H9 (cell line): Measurements from ENCODE around the gene SH3RF2. TPM values are rescaled to one million over a fixed set of nuclear protein-coding genes. Genes with fewer than 3 reads are reported as not detected.

Experiments used
- DNase-seq: peaks from one replicate; pipeline ENCODE4 v3.0.0-alpha.2; 2017
- H2AFZ ChIP-seq: one replicate; pipeline ENCODE4 v1.6.1; 2013; ENCODE audit warnings: mild to moderate bottlenecking, low read length, control low read depth, moderate library complexity
- H2AK5ac ChIP-seq: 2 replicates; pipeline ENCODE4 v1.6.1; 2013; ENCODE audit warnings: low read length, control low read depth, mixed read lengths; ENCODE audit not compliant: insufficient read length
- H2BK120ac ChIP-seq: one replicate; pipeline ENCODE4 v1.6.1; 2013; ENCODE audit warnings: low read depth, mild to moderate bottlenecking, low read length, control low read depth, inconsistent platforms; ENCODE audit not compliant: poor library complexity, severe bottlenecking
- H2BK12ac ChIP-seq: 2 replicates; pipeline ENCODE4 v1.6.1; 2013; ENCODE audit warnings: low read length, control low read depth, mixed read lengths, low read depth; ENCODE audit not compliant: insufficient read length
- H2BK15ac ChIP-seq: 2 replicates; pipeline ENCODE4 v1.6.1; 2013; ENCODE audit warnings: low read depth, low read length, control low read depth
- H2BK20ac ChIP-seq: one replicate; pipeline ENCODE4 v1.6.1; 2013; ENCODE audit warnings: low read depth, mild to moderate bottlenecking, low read length, control low read depth, inconsistent platforms; ENCODE audit not compliant: poor library complexity, severe bottlenecking
- H2BK5ac ChIP-seq: 2 replicates; pipeline ENCODE4 v1.6.1; 2013; ENCODE audit warnings: low read length, control low read depth, mixed read lengths; ENCODE audit not compliant: insufficient read length
- H3K14ac ChIP-seq: 2 replicates; pipeline ENCODE4 v1.6.1; 2013; ENCODE audit warnings: low read length, control low read depth; ENCODE audit not compliant: insufficient read depth
- H3K18ac ChIP-seq: 2 replicates; pipeline ENCODE4 v1.6.1; 2013; ENCODE audit warnings: low read depth, mild to moderate bottlenecking, mixed read lengths, low read length, control low read depth; ENCODE audit not compliant: insufficient read length
- H3K23ac ChIP-seq: 2 replicates; pipeline ENCODE4 v1.6.1; 2013; ENCODE audit warnings: low read length, control low read depth, mixed read lengths, low read depth; ENCODE audit not compliant: insufficient read length
- H3K23me2 ChIP-seq: 2 replicates; pipeline ENCODE4 v1.6.1; 2013; ENCODE audit warnings: low read depth, mild to moderate bottlenecking, mixed read lengths, low read length, control low read depth; ENCODE audit not compliant: insufficient read length, poor library complexity, severe bottlenecking
- H3K27ac ChIP-seq: 2 replicates; pipeline ENCODE4 v1.5.1; 2013; ENCODE audit warnings: low read length, control low read depth, mixed read lengths, low read depth; ENCODE audit not compliant: insufficient read length
- H3K27me3 ChIP-seq: 2 replicates; pipeline ENCODE4 v1.6.1; 2013; ENCODE audit warnings: low read length, control low read depth, inconsistent platforms; ENCODE audit not compliant: insufficient read depth
- H3K4ac ChIP-seq: 2 replicates; pipeline ENCODE4 v1.6.1; 2013; ENCODE audit warnings: low read depth, mild to moderate bottlenecking, control low read depth, inconsistent platforms, low read length, moderate library complexity
- H3K4me1 ChIP-seq: 2 replicates; pipeline ENCODE4 v1.6.1; 2013; ENCODE audit warnings: low read length, control low read depth, inconsistent platforms; ENCODE audit not compliant: insufficient read depth
- H3K4me2 ChIP-seq: 2 replicates; pipeline ENCODE4 v1.6.1; 2013; ENCODE audit warnings: low read length, control low read depth, mixed read lengths; ENCODE audit not compliant: insufficient read length, insufficient read depth
- H3K56ac ChIP-seq: 2 replicates; pipeline ENCODE4 v1.6.1; 2013; ENCODE audit warnings: low read depth, mild to moderate bottlenecking, mixed read lengths, low read length, control low read depth; ENCODE audit not compliant: insufficient read length
- H3K79me1 ChIP-seq: 2 replicates; pipeline ENCODE4 v1.6.1; 2013; ENCODE audit warnings: low read depth, mild to moderate bottlenecking, moderate library complexity, low read length, control low read depth, inconsistent platforms; ENCODE audit not compliant: insufficient read depth, poor library complexity, severe bottlenecking
- H3K79me2 ChIP-seq: 2 replicates; pipeline ENCODE4 v1.6.1; 2013; ENCODE audit warnings: low read length, control low read depth, inconsistent platforms; ENCODE audit not compliant: insufficient read depth
- H3K9ac ChIP-seq: 2 replicates; pipeline ENCODE4 v1.6.1; 2013; ENCODE audit warnings: low read length, control low read depth, mixed read lengths; ENCODE audit not compliant: insufficient read length; ENCODE audit errors: extremely low read depth
- H3K9me3 ChIP-seq: one replicate; pipeline ENCODE4 v1.6.1; 2013; ENCODE audit warnings: low read depth, low read length, inconsistent platforms; ENCODE audit not compliant: control insufficient read depth
- H3T11ph ChIP-seq: one replicate; pipeline ENCODE4 v1.6.1; 2013; ENCODE audit warnings: mild to moderate bottlenecking, low read length, control low read depth, inconsistent platforms
- H4K20me1 ChIP-seq: one replicate; pipeline ENCODE4 v1.6.1; 2013; ENCODE audit not compliant: control insufficient read depth, insufficient read length, insufficient read depth
- H4K5ac ChIP-seq: 2 replicates; pipeline ENCODE4 v1.6.1; 2013; ENCODE audit warnings: low read depth, mild to moderate bottlenecking, mixed read lengths, low read length, control low read depth; ENCODE audit not compliant: insufficient read length
- H4K8ac ChIP-seq: replicated peaks from 2 replicates; pipeline ENCODE4 v1.6.1; 2013; ENCODE audit warnings: low read length, control low read depth, mixed read lengths, low read depth; ENCODE audit not compliant: insufficient read length
- H4K91ac ChIP-seq: 2 replicates; pipeline ENCODE4 v1.6.1; 2013; ENCODE audit warnings: low read depth, mild to moderate bottlenecking, moderate library complexity, mixed read lengths, low read length, control low read depth; ENCODE audit not compliant: insufficient read length
- H3K27ac Mint-ChIP-seq, 3 experiments: 2 replicates in 2 of 3; 3 replicates in 1 of 3; pipeline ENCODE4 v1.8.0; 2020 to 2021; ENCODE audit warnings: mixed read lengths in 3 of 3, mild to moderate bottlenecking in 1 of 3, moderate library complexity in 1 of 3
- H3K27me3 Mint-ChIP-seq: 2 replicates; pipeline ENCODE4 v1.8.0; 2021; ENCODE audit warnings: low read depth, mild to moderate bottlenecking, moderate library complexity, mixed read lengths
- H3K36me3 Mint-ChIP-seq, 3 experiments: 2 replicates in 2 of 3; 3 replicates in 1 of 3; pipeline ENCODE4 v1.8.0; 2020 to 2021; ENCODE audit warnings: low read depth in 3 of 3, mixed read lengths in 3 of 3; ENCODE audit not compliant: insufficient read depth in 1 of 3
- H3K4me1 Mint-ChIP-seq, 2 experiments: 2 replicates each; pipeline ENCODE4 v1.8.0; 2020; ENCODE audit warnings: mixed read lengths in 2 of 2
- H3K4me3 Mint-ChIP-seq, 2 experiments: 2 replicates in 1 of 2; 3 replicates in 1 of 2; pipeline ENCODE4 v1.8.0; 2020 to 2021; ENCODE audit warnings: mild to moderate bottlenecking in 2 of 2, mixed read lengths in 2 of 2, moderate library complexity in 1 of 2
- H3K9me3 Mint-ChIP-seq, 2 experiments: 2 replicates in 1 of 2; 3 replicates in 1 of 2; pipeline ENCODE4 v1.8.0; 2020; ENCODE audit warnings: mild to moderate bottlenecking in 2 of 2, mixed read lengths in 2 of 2, moderate library complexity in 1 of 2
- WGBS: extraction: QIAGEN DNeasy Blood & Tissue Kit; methylation state at CpG from one replicate; pipeline ENCODE4 v1.1.7; 2013; ENCODE audit warnings: missing lambda C conversion rate, low lambda C conversion rate, mixed read lengths; ENCODE audit not compliant: insufficient read length; ENCODE audit errors: extremely low coverage; 5-methylcytosine and 5-hydroxymethylcytosine counted together
- total RNA-seq: library from RNA; stranded (reverse); gene quantifications from 2 replicates; pipeline ENCODE4 v1.2.1, GENCODE V29; 2021
- TF ChIP-seq, protein P1 (sequence below): fragments of 200-600 bp; sonication (generic); conservative IDR thresholded peaks from 3 replicates; pipeline ENCODE4 v1.8.0; 2021; ENCODE audit warnings: antibody characterized with exemption, mild to moderate bottlenecking

SH3RF2 gene
- total RNA-seq, 1 experiment from 2014 or later = 0.66 TPM

DNA sequence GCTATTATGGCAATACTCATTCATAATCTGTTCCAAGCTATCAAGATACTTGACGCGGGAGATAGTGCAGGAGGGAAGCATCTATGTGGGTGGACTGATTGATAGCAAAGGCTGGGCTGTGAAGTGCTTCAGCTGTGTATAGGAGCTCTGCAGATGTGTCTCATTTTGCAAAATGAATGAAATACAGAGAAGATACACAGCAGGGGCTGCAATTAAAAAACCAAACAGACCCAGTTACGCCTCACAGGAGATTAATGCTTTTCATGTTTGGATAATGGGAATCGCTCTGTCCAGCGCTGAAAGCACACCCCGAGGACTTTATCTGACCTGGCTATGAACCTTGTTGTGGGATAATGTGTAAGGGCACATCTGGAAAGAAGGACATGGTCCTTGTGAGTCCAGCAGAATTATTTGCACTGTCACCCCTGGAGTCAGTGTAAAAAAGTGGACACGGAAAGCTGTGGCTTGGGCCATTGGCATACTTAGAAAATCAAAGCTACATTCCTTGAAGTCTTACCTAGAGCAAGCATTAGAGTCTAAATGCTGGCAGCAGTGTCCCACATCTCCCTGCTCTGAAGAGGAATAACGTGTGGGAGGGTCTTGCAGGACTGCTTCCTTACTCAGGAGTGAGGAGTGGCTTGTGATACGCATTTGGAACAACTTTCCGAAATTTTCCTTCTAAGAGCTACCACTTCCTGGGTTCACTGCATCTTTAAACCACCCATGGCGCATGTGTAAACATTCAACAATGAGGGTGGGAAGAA is 2.6 kb downstream of the SH3RF2 start:
- H3K9me3 Mint-ChIP-seq = no peaks in the 10 kb centered on the region
- Histone ChIP-seq H3K9ac (no peak overlapping the region), H3K27ac (no peak overlapping the region), H2BK12ac (no peak overlapping the region), H4K5ac (no peak overlapping the region), H3K23ac (no peak overlapping the region), H3K56ac (no peak overlapping the region), H3K14ac (no peak overlapping the region), H3K4me2 (no peak overlapping the region), H4K20me1 (no peaks in the 10 kb centered on the region), H4K8ac (no peak overlapping the region), H3K79me1 (no peaks in the 10 kb centered on the region), H2AK5ac (no peak overlapping the region), H2BK20ac (no peak overlapping the region), H4K91ac (no peak overlapping the region), H3K4ac (no peak overlapping the region), H3T11ph (no peak overlapping the region), H2BK15ac (no peak overlapping the region), H2BK5ac (no peak overlapping the region), H3K4me1 (peaks cover 12% of the 10 kb centered on the region), H3K18ac (no peak overlapping the region), H2BK120ac (no peak overlapping the region), H3K9me3 (no peaks in the 10 kb centered on the region), H3K79me2 (no peaks in the 10 kb centered on the region), H3K23me2 (no peaks in the 10 kb centered on the region), H3K27me3 (no peaks in the 10 kb centered on the region), H2AFZ (no peak overlapping the region)
- peaks cover 48 to 49% of the 10 kb centered on the region in 2 experiments for H3K4me1 Mint-ChIP-seq
- H3K36me3 Mint-ChIP-seq = no peaks in the 10 kb centered on the region
- H3K27ac Mint-ChIP-seq = no peak overlapping the region
- DNase-seq = no peak
- peaks cover 8% of the 10 kb centered on the region for H3K27me3 Mint-ChIP-seq
- no peak overlapping the region for H3K4me3 Mint-ChIP-seq
- WGBS = no CpG with 5 or more reads among the region's 11 CpGs
- TF ChIP-seq, protein P1, sequence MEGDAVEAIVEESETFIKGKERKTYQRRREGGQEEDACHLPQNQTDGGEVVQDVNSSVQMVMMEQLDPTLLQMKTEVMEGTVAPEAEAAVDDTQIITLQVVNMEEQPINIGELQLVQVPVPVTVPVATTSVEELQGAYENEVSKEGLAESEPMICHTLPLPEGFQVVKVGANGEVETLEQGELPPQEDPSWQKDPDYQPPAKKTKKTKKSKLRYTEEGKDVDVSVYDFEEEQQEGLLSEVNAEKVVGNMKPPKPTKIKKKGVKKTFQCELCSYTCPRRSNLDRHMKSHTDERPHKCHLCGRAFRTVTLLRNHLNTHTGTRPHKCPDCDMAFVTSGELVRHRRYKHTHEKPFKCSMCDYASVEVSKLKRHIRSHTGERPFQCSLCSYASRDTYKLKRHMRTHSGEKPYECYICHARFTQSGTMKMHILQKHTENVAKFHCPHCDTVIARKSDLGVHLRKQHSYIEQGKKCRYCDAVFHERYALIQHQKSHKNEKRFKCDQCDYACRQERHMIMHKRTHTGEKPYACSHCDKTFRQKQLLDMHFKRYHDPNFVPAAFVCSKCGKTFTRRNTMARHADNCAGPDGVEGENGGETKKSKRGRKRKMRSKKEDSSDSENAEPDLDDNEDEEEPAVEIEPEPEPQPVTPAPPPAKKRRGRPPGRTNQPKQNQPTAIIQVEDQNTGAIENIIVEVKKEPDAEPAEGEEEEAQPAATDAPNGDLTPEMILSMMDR = no peak
